HK-2 (cell line): ENCODE results near the gene TGM3.
A peak's percentile ranks its signal among the peaks of the same experiment; 100 is the strongest.

Experiments used
- DNase-seq: peaks from one replicate; pipeline ENCODE4 v3.0.0-alpha.2; 2018; ENCODE audit not compliant: unreplicated experiment

The TGM3 gene

GRCh38 chr20:2380601-2381000 is 84.8 kb downstream of the TGM3 start, which contains the start of gene TGM6:
TGM6 (plus strand) TSS chr20:2380901; CDS start chr20:2380969, 68 bp downstream.
- no peak for DNase-seq

DNA sequence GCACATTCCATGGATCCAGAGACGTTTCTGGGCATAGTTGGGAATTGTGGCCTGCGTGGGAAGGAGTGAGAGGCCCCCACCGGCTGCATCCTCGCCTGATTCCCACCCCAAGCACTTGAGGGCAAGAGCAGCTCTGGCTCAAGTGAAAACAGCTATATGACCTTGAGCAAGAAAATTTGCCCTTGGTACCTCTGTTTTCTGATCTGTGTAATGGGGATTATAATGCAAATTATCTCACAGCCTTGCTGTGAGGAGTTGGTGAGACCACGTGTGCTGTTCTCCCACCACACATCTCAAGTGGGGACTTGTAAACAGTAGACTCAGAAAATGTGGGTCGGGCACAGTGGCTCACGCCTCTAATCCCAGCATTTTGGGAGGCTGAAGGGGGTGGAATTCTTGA is 85.5 kb downstream of the TGM3 start:
- DNase-seq, result no peak

DNA sequence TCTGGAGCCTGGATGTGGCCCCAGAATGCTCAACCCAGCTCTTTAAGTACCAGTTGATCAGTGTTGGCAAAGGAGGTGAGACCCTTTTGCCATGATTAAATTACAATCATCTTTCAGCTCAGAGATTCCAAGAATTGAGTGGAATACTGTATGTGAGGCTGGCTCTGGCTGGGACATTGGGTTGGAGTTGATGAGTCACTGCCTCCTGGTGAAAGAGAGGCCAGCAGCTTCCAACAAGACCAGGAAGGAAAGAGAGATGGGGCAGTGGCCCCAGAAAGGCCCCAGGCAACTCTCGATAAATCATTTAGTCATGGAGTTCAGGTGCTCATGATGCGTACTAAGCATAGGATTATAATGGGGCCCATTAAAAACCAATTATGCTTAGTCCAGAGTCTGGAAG is 87.0 kb downstream of the TGM3 start:
- no peak for DNase-seq

DNA sequence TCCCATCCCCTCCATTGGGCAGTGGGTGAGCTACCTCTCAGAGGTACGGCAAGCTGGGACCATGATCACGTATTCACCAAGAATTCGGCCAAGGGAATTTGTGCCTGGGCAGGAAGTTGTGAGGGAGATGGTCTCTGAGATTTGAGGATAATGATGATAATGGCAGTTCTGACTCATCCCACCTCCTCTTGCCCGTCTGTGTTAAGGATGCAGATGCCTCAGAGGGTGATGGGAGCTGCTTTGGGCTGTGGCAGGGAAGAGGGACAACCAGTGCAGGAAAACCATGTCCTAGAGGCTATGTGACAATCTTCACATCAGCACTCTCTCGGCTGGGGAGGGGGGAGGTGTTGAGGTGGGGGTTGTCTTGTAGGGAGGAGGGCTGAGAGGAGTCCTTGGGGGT is 89.2 kb downstream of the TGM3 start:
- DNase-seq, result no peak

DNA sequence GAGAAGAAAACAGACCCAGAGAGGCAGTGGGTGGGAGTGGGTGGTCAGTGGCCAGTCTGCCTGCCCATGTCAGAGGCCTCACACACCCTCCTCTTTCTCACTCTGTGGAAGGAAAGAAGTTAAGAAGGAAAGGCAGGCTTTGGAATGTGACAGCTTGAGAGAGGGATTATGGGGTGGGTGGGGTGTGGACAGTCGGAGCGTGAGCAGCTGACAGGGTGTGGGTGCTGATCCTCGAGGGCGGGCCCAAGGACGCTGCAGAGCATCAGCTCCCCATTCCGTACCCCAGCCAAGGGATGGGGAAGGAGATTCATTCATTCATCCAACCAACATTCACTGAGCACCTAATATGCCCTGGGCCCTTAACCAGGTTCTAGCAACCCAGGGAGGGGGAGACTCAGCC is 89.7 kb downstream of the TGM3 start:
- DNase-seq, result no peak

- DNase-seq, result peak; percentile 8
These were observed 90.8 kb downstream of the TGM3 start for GRCh38 chr20:2386516-2387179.

GRCh38 chr20:2387180-2387577 is 91.4 kb downstream of the TGM3 start:
- DNase-seq, result peak; percentile 34

GRCh38 chr20:2387580-2387979 is 91.8 kb downstream of the TGM3 start:
- no peak for DNase-seq
